ENCODE data around the gene RAD17. TPM values are rescaled to one million over a fixed set of nuclear protein-coding genes. Genes with fewer than 3 reads are reported as not detected.

Gene RAD17
- total and polyA plus RNA-seq, 9 donors: 11.8 to 21.7 (median 19.6) TPM

- no peaks in the 10 kb centered on the region for H3K27me3 ChIP-seq
- H3K36me3 ChIP-seq: no peaks in the 10 kb centered on the region
- no peak overlapping the region for H3K27ac ChIP-seq
- H3K9me3 ChIP-seq: no peaks in the 10 kb centered on the region
- 89 to 96% (median 93%) methylated on average over 4 of the region's 4 CpGs for WGBS, 3 donors
- H3K4me1 ChIP-seq (ENCODE audit: insufficient read depth): no peaks in the 10 kb centered on the region
- no peak overlapping the region for H3K4me3 ChIP-seq
- intact Hi-C loops (cut with DNase I): no loop called here
- TF ChIP-seq, protein P1, sequence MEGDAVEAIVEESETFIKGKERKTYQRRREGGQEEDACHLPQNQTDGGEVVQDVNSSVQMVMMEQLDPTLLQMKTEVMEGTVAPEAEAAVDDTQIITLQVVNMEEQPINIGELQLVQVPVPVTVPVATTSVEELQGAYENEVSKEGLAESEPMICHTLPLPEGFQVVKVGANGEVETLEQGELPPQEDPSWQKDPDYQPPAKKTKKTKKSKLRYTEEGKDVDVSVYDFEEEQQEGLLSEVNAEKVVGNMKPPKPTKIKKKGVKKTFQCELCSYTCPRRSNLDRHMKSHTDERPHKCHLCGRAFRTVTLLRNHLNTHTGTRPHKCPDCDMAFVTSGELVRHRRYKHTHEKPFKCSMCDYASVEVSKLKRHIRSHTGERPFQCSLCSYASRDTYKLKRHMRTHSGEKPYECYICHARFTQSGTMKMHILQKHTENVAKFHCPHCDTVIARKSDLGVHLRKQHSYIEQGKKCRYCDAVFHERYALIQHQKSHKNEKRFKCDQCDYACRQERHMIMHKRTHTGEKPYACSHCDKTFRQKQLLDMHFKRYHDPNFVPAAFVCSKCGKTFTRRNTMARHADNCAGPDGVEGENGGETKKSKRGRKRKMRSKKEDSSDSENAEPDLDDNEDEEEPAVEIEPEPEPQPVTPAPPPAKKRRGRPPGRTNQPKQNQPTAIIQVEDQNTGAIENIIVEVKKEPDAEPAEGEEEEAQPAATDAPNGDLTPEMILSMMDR (IDR thresholded peaks at IDR 0.05): no peak
- TF ChIP-seq POLR2A (IDR thresholded peaks at IDR 0.05) (no peak), EP300 (IDR thresholded peaks at IDR 0.05) (no peak)
- DNase-seq: no peak
Observed at GRCh38 chr5:69341520-69342161, 28.0 kb upstream of the RAD17 start.

DNA sequence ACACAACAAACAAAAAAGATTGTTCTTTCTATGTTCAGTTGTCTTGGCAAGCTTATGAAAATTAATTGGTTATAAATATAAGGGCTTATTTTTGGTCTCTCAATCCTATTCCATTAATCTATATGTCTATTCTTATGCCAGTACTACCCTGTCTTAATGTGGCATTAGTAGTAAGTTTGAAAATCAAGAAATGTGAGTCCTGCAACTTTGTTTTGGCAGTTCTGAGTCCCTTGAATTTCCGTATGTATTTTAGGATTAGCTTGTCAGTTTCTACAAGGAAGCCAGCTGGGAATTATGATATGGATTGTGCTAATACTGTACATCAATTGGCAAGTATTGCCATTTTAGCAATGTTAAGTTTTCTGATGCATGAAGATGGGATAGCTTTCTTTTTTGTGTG, 26.5 kb upstream of the RAD17 start:
- H3K9me3 ChIP-seq: no peaks in the 10 kb centered on the region
- H3K27me3 ChIP-seq: no peaks in the 10 kb centered on the region
- TF ChIP-seq POLR2A (IDR thresholded peaks at IDR 0.05) (no peak), EP300 (IDR thresholded peaks at IDR 0.05) (no peak)
- TF ChIP-seq, protein P1 (IDR thresholded peaks at IDR 0.05): no peak
- H3K4me1 ChIP-seq (ENCODE audit: insufficient read depth): no peaks in the 10 kb centered on the region
- 56 to 72% (median 70%) methylated on average over 1 of the region's 1 CpG for WGBS, 3 donors
- no peak for DNase-seq
- intact Hi-C loops (cut with DNase I): no loop called here
- H3K36me3 ChIP-seq: no peaks in the 10 kb centered on the region
- no peak overlapping the region for H3K4me3 ChIP-seq
- H3K27ac ChIP-seq: no peak overlapping the region

GRCh38 chr5:69350664-69351063, 19.0 kb upstream of the RAD17 start:
- Histone ChIP-seq H3K4me3 (no peak overlapping the region), H3K27me3 (no peaks in the 10 kb centered on the region), H3K36me3 (no peaks in the 10 kb centered on the region)

GRCh38 chr5:69359699-69360098, 9.9 kb upstream of the RAD17 start:
- no peaks in the 10 kb centered on the region for H3K36me3 ChIP-seq
- H3K27ac ChIP-seq: no peak overlapping the region
- 70 to 75% (median 71%) methylated on average over 3 of the region's 3 CpGs for WGBS, 3 donors
- H3K4me3 ChIP-seq: no peak overlapping the region
- TF ChIP-seq, protein P1 (IDR thresholded peaks at IDR 0.05): no peak
- no peak for TF ChIP-seq POLR2A (IDR thresholded peaks at IDR 0.05)
- TF ChIP-seq EP300 (IDR thresholded peaks at IDR 0.05): no peak
- intact Hi-C loops (cut with DNase I): no loop called here
- H3K4me1 ChIP-seq (ENCODE audit: insufficient read depth): no peaks in the 10 kb centered on the region
- DNase-seq: no peak
- no peaks in the 10 kb centered on the region for H3K9me3 ChIP-seq
- no peaks in the 10 kb centered on the region for H3K27me3 ChIP-seq

More at GRCh38 chr5:69350664-69351063, 19.0 kb upstream of the RAD17 start:
- intact Hi-C loops (cut with DNase I): no loop called here
- H3K27ac ChIP-seq: no peak overlapping the region
- no peak for DNase-seq
- no peaks in the 10 kb centered on the region for H3K4me1 ChIP-seq (ENCODE audit: insufficient read depth)
- H3K9me3 ChIP-seq: no peaks in the 10 kb centered on the region
- TF ChIP-seq, protein P1 (IDR thresholded peaks at IDR 0.05): no peak
- TF ChIP-seq POLR2A (IDR thresholded peaks at IDR 0.05): no peak
- no peak for TF ChIP-seq EP300 (IDR thresholded peaks at IDR 0.05)

All from ovary (tissue), 9 donors.